Activated naive CD8-positive, alpha-beta T cell treated with anti-CD3 and anti-CD28 coated beads for 36 hours (primary cell): Measurements from ENCODE around the gene HUS1B. TPM values are rescaled to one million over a fixed set of nuclear protein-coding genes. Genes with fewer than 3 reads are reported as not detected.
"Not testable (repeated sequence)": the region's sequence is repeated elsewhere in the genome, so short reads cannot be mapped to it uniquely, and the experiment has no call there.

Experiments used
- DNase-seq: peaks from one replicate; pipeline ENCODE4 v3.0.0; 2021
- H3K27ac Mint-ChIP-seq: one replicate; pipeline ENCODE4 v1.8.0; 2022; ENCODE audit warnings: mild to moderate bottlenecking, moderate library complexity, mixed read lengths
- H3K27me3 Mint-ChIP-seq: one replicate; pipeline ENCODE4 v1.8.0; 2022; ENCODE audit warnings: mild to moderate bottlenecking, mixed read lengths
- H3K36me3 Mint-ChIP-seq: one replicate; pipeline ENCODE4 v1.8.0; 2021; ENCODE audit warnings: mild to moderate bottlenecking, mixed read lengths
- H3K4me1 Mint-ChIP-seq: one replicate; pipeline ENCODE4 v1.8.0; 2021; ENCODE audit warnings: mixed read lengths
- H3K4me3 Mint-ChIP-seq: one replicate; pipeline ENCODE4 v1.8.0; 2022; ENCODE audit warnings: mild to moderate bottlenecking, moderate library complexity, mixed read lengths
- H3K9me3 Mint-ChIP-seq: one replicate; pipeline ENCODE4 v1.8.0; 2022; ENCODE audit warnings: mixed read lengths
- total RNA-seq, 2 experiments: library from RNA; stranded (reverse); gene quantifications; one replicate each; pipeline ENCODE4 v1.2.3, GENCODE V29; 2021

HUS1B gene
- total RNA-seq, 2 experiments from 2014 or later = 0.84 to 1.0 TPM

DNA sequence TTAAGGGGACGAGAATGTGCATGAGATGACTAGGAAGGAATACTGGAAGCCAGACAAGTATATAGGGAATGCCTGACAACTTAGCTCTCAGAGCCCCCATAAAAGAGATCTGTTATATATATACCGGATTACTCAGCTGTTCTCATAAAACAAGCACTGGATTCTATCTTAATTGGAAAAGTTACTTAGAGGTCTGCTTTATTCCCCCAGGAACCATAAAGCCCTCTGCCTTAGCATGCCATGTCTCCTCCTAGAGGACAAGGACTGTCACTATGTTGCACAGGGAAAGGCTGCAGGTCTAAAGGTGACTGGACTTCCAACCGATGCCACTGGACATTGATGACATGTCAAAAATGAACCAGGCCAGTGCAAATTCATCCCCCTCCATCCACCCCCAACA is 29.6 kb upstream of the HUS1B start:
- no peak for DNase-seq
- Mint-ChIP-seq H3K9me3 (no peaks in the 10 kb centered on the region), H3K4me1 (peaks cover 42% of the 10 kb centered on the region), H3K27ac (no peak overlapping the region), H3K4me3 (no peak overlapping the region), H3K36me3 (peaks cover 16% of the 10 kb centered on the region), H3K27me3 (no peaks in the 10 kb centered on the region)

DNA sequence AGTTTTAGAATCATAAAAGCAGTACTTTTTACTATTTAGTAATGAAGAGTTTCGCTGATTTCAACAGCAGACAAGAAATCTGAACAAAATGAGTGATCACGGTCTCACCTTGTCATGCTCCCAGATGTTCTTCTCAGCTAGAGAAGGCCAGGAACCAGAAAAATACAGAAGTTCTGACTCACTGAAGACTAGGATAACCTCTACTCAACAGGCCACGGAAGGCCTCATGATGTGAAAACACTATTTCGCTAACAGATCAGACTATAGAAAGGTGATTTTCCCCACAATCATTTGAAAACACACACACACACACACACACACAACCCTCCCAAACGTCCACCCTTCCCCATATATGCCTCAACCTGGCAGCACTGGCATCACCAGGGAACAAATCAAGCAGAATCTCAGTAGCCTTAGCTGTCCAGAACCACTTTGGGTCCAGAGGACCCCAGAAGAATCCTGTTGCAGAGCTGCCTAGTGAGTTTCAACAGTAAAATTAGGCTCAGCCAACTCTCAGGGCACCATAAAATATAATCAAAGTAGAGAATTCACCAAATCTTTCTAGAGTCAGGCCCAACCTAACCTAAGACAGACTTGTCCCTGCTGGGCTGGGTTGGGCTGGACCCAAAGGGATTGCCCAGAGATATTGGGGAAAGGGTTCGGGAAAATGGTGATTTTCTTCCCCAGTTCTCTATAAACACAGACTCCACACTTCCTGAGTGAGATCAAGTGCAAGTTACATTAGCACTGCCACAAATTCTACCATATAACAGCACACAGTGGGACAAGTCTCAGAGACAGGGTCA is 28.1 kb upstream of the HUS1B start:
- Mint-ChIP-seq H3K36me3 (peaks cover 16% of the 10 kb centered on the region), H3K4me3 (peak overlapping the region; percentile 46), H3K27me3 (no peaks in the 10 kb centered on the region), H3K9me3 (no peaks in the 10 kb centered on the region), H3K4me1 (peaks cover 42% of the 10 kb centered on the region), H3K27ac (peak overlapping the region; percentile 88)
- DNase-seq = peak; percentile 26

DNA sequence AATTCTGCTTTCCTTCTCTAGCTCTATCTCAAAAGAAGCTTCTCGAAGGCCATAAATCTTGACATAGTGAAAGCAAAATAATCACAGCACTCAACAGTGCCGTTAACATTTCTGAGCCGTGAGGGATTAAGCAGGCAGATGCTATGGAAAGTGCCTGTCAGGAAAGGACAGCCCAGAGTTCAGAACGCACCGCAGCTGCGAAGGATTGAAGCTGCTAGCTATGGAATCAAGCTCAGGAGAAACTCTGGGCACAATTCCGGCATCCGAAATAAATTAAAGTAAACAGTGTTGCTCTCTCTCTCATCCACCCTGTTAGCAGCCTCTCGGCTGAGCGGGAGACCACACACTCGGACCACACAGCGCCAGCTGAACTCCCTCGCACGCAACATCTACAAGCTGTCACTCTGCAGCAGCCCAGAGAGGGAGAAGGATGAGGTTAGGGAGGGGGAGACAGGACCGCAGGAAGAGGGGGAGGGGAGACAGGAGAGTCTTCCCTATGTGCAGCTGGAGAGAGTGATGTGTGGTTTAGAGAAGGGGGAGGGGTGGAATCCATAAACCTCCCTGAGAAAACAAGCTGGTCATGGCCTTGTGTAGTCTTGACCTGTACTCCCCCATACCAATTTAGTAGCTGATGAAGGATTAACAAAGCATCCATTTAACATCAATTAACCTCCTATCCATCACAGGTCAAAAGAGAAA is 27.0 kb upstream of the HUS1B start:
- H3K9me3 Mint-ChIP-seq = no peaks in the 10 kb centered on the region
- DNase-seq = peak; percentile 28
- no peaks in the 10 kb centered on the region for H3K27me3 Mint-ChIP-seq
- H3K4me3 Mint-ChIP-seq = peak overlapping the region; percentile 46
- peak overlapping the region; percentile 40 for H3K27ac Mint-ChIP-seq
- H3K36me3 Mint-ChIP-seq = peaks cover 11% of the 10 kb centered on the region
- H3K4me1 Mint-ChIP-seq = peaks cover 46% of the 10 kb centered on the region

DNA sequence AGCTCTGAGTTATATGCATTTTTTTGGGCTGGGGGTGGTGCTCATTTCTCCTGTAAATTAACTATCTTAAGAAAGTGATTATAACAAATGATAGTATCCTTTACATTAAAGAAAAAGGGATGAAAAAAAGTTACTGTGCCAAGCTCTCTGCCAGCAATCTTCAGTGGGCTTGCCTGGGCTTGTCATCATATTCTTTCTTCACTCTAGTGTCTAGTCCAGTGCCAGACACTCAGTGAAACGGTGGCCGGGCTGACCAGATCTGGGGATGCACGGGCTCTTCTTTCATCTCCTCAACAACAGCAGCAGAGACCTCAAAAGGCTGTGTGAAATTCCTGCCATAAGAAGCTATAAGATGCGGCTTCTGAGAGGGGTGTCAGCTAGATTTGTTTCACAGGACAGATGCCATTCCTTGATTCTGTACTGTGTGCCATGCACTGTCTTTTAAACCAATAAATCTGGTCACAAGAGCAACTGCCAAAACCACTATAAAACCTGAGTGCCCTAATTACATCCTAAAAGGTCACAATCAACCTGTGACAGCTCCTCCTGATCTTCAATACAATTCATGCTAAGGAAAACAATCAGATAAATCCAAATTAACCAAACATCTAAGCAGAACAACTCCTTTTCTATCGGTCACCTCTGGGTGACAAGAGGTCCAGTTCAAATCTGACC is 23.9 kb upstream of the HUS1B start:
- no peak overlapping the region for H3K27ac Mint-ChIP-seq
- H3K27me3 Mint-ChIP-seq = no peaks in the 10 kb centered on the region
- H3K9me3 Mint-ChIP-seq = no peaks in the 10 kb centered on the region
- H3K4me3 Mint-ChIP-seq = no peak overlapping the region
- DNase-seq = no peak
- H3K4me1 Mint-ChIP-seq = peaks cover 46% of the 10 kb centered on the region
- peaks cover 20% of the 10 kb centered on the region for H3K36me3 Mint-ChIP-seq

DNA sequence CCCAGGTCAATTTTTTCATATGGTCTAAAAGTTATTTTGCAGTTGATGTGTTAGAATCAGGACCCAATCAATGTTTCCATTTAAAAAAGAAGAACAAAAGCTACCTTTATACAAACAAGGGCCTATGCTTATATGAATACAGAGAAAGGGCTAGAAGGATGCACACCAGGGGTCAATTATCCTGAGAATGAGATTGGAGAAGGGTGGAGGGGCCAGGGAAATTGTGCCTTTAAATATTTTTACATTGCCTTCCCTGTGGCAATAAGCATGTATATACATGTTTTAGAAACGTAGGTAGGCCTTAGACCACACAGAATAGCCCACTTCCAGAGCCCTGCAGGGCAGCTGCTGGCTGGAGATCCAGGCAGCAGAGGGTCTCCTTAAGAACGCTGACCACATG is 23.4 kb upstream of the HUS1B start:
- Mint-ChIP-seq H3K27ac (no peak overlapping the region), H3K9me3 (no peaks in the 10 kb centered on the region), H3K36me3 (peaks cover 18% of the 10 kb centered on the region), H3K27me3 (no peaks in the 10 kb centered on the region), H3K4me1 (peaks cover 41% of the 10 kb centered on the region), H3K4me3 (no peak overlapping the region)
- DNase-seq = no peak

DNA sequence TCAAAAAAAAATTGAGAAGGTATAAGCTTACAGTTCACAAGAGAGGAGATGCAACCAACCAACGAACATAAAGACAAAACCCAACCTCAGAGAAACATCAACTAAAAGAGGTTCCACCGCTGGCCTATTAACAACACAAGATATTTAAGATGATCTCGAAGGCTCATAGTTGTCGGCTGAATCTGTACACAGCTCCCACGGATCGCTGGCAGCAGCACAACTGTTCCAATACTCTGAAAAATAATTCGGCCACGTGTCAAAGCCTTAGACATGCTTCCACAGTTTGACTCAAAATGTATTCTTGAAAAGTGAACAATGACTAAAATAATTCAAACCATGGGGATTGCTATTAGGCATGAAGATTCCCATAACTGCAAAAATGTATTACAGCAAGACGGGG is 22.4 kb upstream of the HUS1B start:
- Mint-ChIP-seq H3K27ac (no peak overlapping the region), H3K36me3 (peaks cover 24% of the 10 kb centered on the region), H3K9me3 (no peaks in the 10 kb centered on the region), H3K4me1 (peaks cover 43% of the 10 kb centered on the region), H3K27me3 (no peaks in the 10 kb centered on the region), H3K4me3 (no peak overlapping the region)
- DNase-seq = no peak

DNA sequence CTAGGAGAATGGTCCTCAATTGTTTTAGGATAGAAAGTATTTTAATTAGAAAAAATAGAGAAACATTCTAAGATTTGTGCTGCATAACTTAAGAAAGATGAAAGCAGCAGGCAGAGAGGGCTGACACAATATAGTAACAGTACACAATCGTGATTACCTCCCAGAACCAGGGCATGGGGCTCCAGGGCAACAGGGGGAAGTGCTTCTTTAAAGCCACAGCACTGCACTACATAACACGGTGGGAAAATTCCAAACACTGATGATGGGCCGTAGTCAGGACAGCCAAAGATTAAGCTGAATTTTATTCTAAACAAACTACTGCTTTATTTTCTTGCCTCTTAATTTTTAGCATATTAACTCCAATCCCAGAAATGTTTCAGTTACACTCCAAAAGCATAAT is 21.6 kb upstream of the HUS1B start:
- H3K36me3 Mint-ChIP-seq = peaks cover 25% of the 10 kb centered on the region
- H3K9me3 Mint-ChIP-seq = no peaks in the 10 kb centered on the region
- peaks cover 37% of the 10 kb centered on the region for H3K4me1 Mint-ChIP-seq
- no peaks in the 10 kb centered on the region for H3K27me3 Mint-ChIP-seq
- no peak overlapping the region for H3K27ac Mint-ChIP-seq
- DNase-seq = no peak
- no peak overlapping the region for H3K4me3 Mint-ChIP-seq

DNA sequence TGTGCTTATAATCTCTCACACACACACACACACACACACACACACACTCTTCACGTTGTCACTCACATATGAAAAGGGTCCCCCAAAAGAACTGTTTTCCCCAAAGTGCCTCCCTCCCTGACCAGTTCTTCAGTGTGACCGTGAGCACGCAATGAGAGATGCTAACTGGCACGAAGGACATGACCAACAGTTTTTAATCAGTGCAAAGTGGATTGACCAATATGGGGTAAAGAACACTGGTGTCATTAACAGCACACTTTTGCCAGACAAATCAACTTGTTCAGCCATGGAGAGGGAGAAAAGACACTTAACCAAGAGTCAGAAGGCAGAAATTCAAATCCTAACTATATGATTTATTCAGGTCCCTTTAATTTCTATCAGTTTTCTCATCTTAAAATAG is 21.0 kb upstream of the HUS1B start:
- DNase-seq = no peak
- Mint-ChIP-seq H3K4me1 (peaks cover 31% of the 10 kb centered on the region), H3K4me3 (no peak overlapping the region), H3K9me3 (no peaks in the 10 kb centered on the region), H3K27me3 (no peaks in the 10 kb centered on the region), H3K36me3 (peaks cover 25% of the 10 kb centered on the region), H3K27ac (no peak overlapping the region)

DNA sequence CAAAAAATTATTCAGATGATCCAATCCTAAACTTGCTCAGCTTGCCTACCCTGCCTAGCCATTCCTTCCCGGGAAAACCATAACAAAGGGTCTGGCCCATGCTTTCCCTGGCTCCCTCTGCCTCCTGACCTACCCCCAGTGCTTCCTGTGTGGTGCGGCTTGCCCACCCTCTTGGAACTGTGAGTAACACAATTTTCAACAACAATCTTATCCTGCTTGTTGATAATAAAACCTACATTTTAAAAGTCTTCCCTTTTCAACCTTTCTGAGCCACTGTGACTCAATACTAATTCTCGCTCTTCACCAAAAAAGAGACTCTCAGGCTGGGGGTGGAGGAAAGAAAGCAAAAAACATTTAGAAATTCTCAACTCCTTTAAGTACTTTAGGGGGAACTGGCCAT is 18.1 kb upstream of the HUS1B start:
- H3K4me1 Mint-ChIP-seq = peaks cover 16% of the 10 kb centered on the region
- H3K4me3 Mint-ChIP-seq = no peak overlapping the region
- peak overlapping the region; percentile 8 for H3K27ac Mint-ChIP-seq
- H3K27me3 Mint-ChIP-seq = no peaks in the 10 kb centered on the region
- H3K9me3 Mint-ChIP-seq = peaks cover 6% of the 10 kb centered on the region
- DNase-seq = no peak
- H3K36me3 Mint-ChIP-seq = peaks cover 24% of the 10 kb centered on the region

DNA sequence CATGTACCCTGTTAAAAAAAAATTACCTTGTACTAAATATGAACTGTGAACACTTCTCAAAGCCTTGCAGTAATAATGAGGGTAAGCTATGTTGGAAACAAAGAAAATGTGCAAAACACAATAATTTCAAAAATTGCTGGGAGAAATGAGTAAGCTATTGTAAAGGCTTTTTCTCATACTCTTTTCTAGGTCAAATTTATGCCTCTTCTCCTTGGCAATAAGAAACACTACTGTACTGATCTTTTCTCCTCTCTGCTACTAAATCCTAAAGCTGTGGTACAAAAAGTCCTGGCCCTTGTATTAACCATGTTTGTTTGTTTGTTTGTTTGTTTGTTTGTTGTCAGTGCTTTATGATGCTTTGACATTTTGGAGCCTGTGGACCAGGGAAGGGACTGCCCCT is 17.5 kb upstream of the HUS1B start:
- H3K9me3 Mint-ChIP-seq = peaks cover 6% of the 10 kb centered on the region
- no peaks in the 10 kb centered on the region for H3K27me3 Mint-ChIP-seq
- no peak overlapping the region for H3K4me3 Mint-ChIP-seq
- no peak for DNase-seq
- H3K4me1 Mint-ChIP-seq = peaks cover 15% of the 10 kb centered on the region
- peaks cover 24% of the 10 kb centered on the region for H3K36me3 Mint-ChIP-seq
- H3K27ac Mint-ChIP-seq = peak overlapping the region; percentile 8

DNA sequence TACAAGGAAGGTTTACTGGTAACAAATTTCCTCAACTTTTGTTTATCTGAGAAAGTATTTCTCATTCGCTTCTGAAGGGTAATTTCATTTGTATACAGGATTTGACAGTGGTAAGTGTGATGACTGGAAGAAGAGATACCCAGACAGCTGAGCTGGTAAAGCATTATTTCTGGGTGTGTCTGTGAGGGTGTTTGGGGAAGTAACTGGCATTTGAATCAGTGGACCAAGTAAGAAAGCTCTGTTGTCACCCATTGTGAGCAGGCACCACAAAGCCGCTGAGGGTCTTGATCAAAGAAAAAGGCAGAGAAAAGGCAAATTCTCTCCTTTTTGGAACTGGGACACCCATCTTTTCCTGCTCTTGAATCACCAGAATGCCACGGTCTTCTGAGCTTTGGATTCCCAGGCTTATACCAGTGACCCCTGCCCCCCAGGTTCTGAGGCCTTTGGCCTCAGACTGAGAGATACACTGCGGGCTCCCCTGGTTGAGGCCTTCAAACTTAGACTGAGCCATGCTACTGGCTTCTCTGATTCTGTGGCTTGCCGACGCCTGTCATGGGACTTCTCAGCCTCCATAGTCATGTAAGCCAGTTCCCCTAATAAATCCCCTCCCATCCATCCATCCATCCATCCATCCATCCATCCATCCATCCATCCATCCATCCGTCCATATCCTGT is 10.5 kb upstream of the HUS1B start:
- H3K27me3 Mint-ChIP-seq = no peaks in the 10 kb centered on the region
- H3K9me3 Mint-ChIP-seq = peaks cover 19% of the 10 kb centered on the region
- H3K4me1 Mint-ChIP-seq = peaks cover 29% of the 10 kb centered on the region
- H3K4me3 Mint-ChIP-seq = no peak overlapping the region
- no peak for DNase-seq
- H3K27ac Mint-ChIP-seq = no peak overlapping the region
- peaks cover 43% of the 10 kb centered on the region for H3K36me3 Mint-ChIP-seq

DNA sequence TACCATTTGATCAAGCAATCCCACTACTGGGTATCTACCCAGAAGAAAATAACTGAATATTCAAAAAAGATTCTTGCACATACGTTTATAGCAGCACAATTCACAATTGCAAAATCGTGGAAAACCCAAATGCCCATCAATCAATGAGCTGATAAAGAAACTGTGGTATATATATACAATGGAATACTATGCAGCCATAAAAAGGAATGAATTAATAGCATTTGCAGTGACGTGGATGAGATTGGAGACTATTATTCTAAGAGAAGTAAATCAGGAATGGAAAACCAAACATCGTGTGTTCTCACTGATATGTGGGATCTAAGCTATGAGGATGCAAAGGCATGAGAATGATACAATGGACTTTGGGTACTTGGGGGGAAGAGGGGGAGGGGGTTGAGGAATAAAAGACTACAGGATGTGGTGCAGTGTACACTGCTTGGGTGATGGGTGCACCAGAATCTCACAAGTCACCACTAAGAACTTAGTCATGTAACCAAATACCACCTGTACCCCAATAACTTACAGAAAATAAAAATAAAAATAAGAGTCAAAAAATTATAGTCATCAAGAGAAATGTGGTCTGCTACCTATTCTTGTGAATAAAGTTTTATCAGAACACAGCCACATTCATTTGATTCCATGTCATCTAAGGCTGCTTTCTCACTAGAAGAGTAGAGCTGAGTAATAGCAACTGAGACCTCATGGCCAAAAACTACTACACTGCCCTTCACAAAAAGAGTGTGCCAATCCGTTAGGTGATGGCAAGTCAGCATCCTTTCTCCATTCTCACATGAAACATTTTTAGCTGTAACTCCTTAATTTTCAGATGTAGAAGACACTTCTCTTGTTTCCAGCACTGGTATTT is 8.7 kb upstream of the HUS1B start:
- Mint-ChIP-seq H3K36me3 (peaks cover 37% of the 10 kb centered on the region), H3K27me3 (no peaks in the 10 kb centered on the region), H3K27ac (no peak overlapping the region), H3K4me3 (no peak overlapping the region), H3K9me3 (peaks cover 18% of the 10 kb centered on the region), H3K4me1 (peaks cover 41% of the 10 kb centered on the region)
- no peak for DNase-seq

DNA sequence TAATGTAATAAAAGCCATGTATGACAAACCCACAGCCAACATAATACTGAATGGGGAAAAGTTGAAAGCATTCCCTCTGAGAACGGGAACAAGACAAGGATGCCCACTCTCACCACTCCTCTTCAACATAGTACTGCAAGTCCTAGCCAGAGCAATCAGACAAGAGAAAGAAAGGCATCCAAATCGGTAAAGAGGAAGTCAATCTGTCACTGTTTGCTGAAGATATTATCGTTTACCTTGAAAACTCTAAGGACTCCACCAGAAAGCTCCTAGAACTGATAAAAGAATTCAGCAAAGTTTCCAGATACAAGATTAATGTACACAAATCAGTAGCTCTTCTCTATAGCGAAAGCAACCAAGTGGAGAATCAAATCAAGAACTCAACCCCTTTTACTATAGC is 6.9 kb upstream of the HUS1B start:
- not testable (repeated sequence) for DNase-seq, H3K4me3 Mint-ChIP-seq, H3K27me3 Mint-ChIP-seq, H3K27ac Mint-ChIP-seq
- Mint-ChIP-seq H3K36me3 (peaks cover 45% of the 10 kb centered on the region), H3K4me1 (peaks cover 55% of the 10 kb centered on the region), H3K9me3 (peaks cover 18% of the 10 kb centered on the region)
